GM12874 (cell line): ENCODE measurements around the gene TMEM151B.

Experiments used
- CTCF ChIP-seq: IDR thresholded peaks from 2 replicates; pipeline ENCODE4 v1.5.1; 2011; ENCODE audit warnings: low read depth, mild to moderate bottlenecking, control low read depth, low read length, moderate library complexity; ENCODE audit not compliant: insufficient read depth

Gene TMEM151B

GRCh38 chr6:44234101-44235025, 35.9 kb upstream of the TMEM151B start:
- peak; percentile 77 for TF ChIP-seq CTCF

- no peak for TF ChIP-seq CTCF
These were observed 35.0 kb upstream of the TMEM151B start for GRCh38 chr6:44235269-44235668.

GRCh38 chr6:44235891-44236516, 34.2 kb upstream of the TMEM151B start:
- TF ChIP-seq CTCF: no peak

GRCh38 chr6:44237021-44237812, 33.0 kb upstream of the TMEM151B start:
- no peak for TF ChIP-seq CTCF

DNA sequence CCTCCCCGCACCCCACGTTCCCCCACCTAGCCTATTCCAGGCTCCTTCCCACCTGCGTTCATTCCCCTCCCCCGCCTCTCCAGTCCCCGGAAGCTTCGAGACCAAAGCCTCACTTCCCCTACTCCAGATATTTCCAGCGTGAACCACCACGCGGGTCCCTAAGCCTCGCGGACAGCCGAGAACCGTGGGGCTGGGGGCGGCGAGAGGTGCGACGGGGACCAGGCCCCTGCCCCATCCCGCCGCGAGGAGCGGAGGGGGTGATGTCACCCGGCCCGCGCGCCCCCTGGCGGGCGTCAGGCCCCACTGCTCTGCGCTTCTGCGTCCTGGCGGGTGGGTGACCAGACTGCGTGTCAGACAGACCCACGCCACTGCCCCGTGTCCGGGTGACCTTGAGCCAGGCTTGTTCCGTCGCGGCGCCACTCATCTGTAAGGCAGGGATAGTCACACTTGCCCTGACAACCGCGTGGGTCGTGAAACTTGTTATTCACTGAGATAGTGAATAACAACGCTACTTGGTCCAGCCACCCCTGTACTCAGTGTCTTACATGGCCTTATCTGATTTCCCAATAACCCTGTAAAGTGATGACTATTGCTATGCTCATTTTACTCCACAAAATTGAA, 32.3 kb upstream of the TMEM151B start:
- peak; percentile 100 for TF ChIP-seq CTCF

DNA sequence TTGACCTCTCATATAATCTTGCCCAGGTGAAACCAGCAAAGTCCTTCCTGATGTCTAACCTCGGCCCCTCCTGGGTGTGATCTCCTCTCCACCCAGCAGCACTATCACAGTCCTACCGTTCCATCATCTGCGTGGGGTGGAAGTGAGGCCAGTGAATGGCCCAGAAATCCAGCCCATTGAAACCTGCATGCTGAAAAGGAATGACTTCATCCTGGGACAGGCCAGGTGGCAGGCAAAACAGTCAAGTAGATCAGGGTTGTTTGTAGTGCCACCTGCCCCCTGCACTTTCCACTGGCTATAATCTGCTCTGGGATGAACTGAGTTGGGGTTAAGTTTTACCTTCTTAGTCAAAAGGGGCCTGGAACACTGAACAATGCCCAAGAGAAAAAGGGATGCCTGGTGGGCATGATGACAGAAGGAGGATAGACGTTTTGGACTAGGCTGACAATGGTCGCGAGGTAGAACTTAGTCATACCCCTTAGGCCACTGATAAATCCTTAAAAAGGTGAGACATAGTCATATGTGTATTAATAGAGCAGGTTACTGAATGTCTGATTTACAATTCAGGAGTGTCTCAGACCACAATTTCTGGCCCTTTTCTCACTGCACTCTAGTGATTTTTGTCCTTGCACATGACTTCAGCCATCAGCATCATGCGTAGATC, 31.4 kb upstream of the TMEM151B start:
- no peak for TF ChIP-seq CTCF
